Superior temporal gyrus (tissue), 1 donor: ENCODE measurements around the gene TNFSF8.
A peak's percentile ranks its signal among the peaks of the same experiment; 100 is the strongest.

Experiments
- DNase-seq: peaks from one replicate; pipeline ENCODE4 v3.0.0-alpha.2; 2016; ENCODE audit errors: extremely low spot score

The TNFSF8 gene

DNA sequence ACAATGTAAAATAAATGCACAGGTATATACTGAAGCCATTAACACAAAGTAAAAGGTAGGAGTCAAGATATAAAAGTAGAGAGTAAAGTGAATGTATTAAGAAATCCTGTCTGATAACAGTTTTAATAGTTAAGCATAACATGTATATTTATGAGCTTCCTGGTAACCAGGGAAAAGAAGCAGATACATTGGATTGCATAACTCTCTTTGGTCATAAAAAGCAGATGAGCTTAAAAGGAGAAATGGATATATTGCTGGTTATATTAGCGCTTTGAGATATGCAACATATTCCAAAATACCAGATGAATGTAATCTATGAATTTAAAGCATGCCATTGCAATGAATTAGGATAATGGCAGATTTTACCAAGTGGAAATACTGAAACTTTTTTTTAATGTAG is 6.2 kb upstream of the TNFSF8 start:
- no peak for DNase-seq

DNA sequence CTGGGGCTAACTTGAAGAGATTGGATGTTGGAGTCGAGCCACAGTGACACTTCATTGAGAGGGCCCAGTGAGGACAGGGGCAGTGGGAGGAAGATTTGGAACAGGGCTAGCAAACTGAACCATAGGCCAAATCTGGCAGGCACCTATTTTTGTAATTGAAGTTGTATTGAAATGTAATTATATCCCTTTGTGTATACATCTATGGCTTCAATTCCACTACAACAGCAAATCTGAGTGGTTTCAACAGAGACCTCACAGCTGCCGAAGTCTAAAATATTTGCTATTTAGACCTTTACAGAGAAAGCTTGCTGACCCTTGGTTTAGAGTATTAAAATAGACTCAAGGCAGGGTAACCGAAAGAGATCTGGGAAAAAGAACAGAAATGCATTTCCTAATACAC is 4.7 kb upstream of the TNFSF8 start:
- no peak for DNase-seq

DNA sequence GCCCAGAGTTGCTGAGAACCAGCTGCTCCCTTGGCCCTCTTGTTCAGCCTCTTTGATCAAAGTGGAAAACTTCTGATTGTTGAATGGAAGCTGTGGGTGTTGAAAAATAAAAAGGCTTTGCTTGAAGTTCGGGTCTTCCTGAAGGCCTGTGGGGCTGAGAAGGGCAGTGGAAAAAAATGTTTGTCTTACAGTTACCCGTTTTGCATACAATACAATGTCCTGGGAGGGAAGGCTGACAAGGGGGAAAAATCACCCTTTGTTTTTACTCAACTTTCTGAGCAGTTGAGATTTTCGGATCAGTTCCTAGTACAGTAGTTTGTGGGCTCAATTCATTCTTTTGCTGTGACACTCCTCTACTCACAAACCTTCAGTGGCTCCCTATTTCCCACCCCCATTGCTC is 2.1 kb upstream of the TNFSF8 start:
- DNase-seq = no peak

DNA sequence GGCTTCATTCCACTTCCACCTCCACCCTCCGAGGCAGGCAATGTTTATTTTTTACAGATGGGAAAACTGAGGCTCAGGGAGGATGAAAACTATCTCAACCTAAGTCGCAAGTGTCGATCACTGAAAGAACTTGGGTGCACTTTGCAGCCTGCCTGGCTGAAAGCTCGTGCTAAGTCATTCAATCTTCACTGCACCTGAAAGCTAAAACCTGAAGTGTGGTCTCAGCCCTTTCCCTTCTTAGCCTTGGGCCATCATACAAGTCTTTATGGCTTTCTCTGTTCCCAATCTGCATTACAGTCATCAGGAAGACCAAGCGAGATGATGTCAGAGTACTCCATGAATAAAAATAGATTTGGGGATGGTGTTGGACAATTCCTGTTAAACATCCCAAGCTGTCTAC is 1.0 kb upstream of the TNFSF8 start:
- no peak for DNase-seq

- no peak for DNase-seq
Measured at GRCh38 chr9:114929201-114929600, 1.2 kb downstream of the TNFSF8 start.

GRCh38 chr9:114928671-114929070 is 1.7 kb downstream of the TNFSF8 start:
- DNase-seq = no peak

DNA sequence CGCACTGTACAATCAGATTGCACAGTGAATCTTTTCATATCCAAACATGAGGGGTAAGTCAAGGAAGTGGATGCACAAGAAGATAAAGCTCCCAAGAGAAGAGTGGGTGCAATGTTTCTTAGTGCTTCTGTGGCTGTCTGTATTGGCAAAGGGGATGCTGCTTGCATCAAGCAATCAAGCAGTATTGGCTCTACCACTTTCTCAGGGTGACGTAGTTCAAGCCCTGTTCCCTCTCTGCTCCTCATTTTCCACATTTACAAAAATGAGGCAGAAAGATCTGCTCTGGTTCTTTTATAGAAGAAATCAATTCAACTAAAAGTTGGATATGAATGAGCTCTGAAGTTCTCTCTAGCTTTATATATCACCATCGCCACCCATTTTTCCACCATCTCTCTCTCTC is 2.3 kb downstream of the TNFSF8 start:
- DNase-seq = no peak

GRCh38 chr9:114925672-114926071 is 4.7 kb downstream of the TNFSF8 start:
- DNase-seq = no peak

DNA sequence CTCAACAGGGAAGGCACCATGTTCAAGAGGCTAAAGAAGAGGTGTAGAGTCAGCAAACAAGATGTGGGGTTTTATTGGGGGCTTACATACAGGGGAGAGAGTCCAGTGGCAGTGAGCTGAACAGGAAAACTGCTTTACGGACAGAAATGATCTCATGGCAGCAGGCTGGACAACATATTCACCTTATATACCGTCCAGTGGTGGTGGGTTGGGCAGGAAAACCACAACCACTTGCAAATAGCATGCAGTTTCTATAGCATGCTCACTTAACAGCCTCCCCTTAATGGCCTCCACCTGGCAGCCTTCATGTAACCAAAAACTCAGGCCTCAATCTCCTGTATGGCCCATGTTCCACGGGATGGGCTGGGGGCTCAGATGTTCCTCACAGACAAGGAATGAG is 5.4 kb downstream of the TNFSF8 start:
- no peak for DNase-seq

GRCh38 chr9:114924327-114924726 is 6.1 kb downstream of the TNFSF8 start:
- no peak for DNase-seq

DNA sequence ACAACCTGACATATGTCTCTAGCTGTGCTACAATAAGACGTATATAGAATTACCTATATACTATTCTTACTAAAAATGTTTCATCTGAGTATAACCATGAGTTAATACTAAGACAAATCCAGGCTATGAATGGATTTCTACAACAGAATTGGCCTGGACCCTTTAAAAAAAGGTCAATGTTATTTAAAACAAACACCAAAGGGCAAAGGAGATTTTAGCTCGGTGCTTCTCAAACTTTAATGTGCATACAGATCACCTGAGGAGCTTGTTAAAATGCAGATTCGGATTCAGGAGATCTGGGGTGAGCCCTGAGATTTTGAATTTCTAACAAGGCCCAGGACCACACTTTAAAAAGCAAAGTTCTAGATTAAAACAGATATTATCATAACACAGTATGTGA is 6.5 kb downstream of the TNFSF8 start:
- no peak for DNase-seq

DNA sequence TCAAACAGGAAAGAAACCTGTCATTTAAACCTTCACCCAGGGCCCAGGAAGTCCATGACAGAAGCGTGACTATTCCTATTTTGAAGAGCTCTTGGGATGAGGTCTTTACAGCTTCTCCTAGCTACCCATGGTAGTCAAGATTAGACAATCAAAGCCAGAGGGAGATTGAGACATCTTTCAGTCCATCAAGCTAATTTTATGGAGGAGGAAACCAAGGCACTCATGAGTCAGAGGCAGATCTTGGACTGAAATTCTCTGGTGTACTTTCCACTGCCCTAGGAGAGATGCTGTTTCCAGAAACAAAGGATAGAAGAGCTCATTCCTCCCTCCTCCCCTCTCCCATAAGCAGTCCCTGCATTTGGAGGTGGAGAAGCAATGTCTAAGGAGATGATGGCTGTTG is 9.2 kb downstream of the TNFSF8 start:
- no peak for DNase-seq

- DNase-seq = no peak
Measured at GRCh38 chr9:114919611-114920010, 10.8 kb downstream of the TNFSF8 start.

DNA sequence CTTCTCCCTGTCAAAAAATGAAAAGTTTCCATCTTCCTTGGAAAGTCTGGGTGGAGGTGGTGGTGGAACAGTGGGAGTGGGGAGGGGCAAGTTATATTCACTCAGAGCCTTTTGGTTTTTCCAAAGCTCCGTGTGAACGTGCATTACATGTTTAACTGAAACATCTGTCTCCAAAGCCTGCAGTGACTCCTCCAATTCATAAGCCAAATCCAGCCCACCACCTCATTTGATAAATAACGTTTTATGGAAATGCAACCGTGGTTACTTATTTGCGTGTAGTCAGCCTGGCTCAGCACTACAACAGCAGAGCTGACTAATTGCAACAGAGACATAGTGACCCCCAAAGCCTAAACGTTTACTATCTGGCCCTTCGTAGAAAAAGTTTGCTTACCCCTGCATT is 13.9 kb downstream of the TNFSF8 start:
- DNase-seq = no peak

DNA sequence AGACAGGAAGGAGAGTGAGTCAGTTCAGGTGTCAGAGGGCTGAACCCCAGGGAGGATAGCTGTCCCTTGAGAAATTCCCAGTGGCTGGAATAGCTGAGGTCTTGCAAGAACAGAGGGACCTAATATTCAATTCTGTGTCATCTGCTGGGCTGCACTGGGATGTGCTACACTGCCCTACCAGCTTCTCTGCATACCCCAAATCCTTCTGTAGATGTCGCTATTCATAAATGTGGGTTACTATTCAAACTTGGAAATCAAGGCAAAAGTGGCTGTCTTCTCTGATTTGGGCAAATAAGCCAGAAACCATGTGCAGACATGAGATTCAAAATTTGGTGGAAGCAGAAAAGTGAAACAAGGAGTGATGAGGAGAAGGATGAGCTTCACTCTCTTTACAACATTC is 16.3 kb downstream of the TNFSF8 start:
- no peak for DNase-seq

DNA sequence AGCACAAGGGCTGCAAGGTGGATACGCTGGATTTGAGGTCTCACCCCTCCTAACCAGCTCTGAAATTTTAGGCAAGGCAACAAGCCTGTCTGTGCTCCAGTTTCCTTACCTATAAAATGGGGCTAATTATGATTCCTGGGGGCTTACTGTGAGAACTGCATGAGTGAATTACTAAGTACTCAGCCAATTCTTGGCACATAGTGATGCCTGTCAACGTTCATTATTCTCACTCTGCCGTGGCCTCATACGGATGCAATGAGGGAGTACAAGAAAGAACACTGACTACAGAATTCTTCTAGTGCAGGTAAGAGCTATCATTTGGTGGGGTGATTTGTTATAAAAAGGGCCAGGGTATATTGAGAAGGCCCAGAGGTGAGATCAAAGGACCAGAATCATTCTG is 16.7 kb downstream of the TNFSF8 start:
- DNase-seq = no peak

GRCh38 chr9:114913217-114913616 is 17.2 kb downstream of the TNFSF8 start:
- no peak for DNase-seq

GRCh38 chr9:114911167-114911821 is 19.1 kb downstream of the TNFSF8 start:
- DNase-seq = peak; percentile 80

- no peak for DNase-seq
Measured at GRCh38 chr9:114910541-114910940, 19.9 kb downstream of the TNFSF8 start.

DNA sequence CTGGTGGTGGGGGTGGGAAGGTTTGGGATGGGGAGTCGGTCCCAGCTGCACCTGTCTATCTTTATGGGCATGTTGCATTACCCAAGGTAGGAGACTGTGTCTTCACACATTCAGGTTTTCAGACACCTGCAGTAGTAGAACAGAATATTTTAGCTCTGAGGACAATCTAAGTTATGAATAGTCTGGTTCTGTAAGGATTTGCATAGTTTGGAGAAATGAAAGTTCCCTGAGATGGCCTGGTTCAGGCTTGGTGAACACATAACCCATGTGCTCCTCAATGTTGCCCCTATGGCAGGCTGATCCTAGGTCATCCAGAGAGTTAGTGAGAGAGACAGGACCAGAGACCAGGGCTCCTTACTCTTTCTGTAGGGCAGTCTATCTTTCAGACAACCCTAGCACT is 20.7 kb downstream of the TNFSF8 start:
- DNase-seq = no peak

GRCh38 chr9:114908805-114909448 is 21.5 kb downstream of the TNFSF8 start:
- DNase-seq = no peak

- DNase-seq = no peak
Measured at GRCh38 chr9:114908104-114908622, 22.2 kb downstream of the TNFSF8 start.

- no peak for DNase-seq
Measured at GRCh38 chr9:114906922-114907571, 23.3 kb downstream of the TNFSF8 start.
